ENCODE data around the gene RFFL. TPM values are rescaled to one million over a fixed set of nuclear protein-coding genes. Genes with fewer than 3 reads are reported as not detected.

Gene RFFL
- total and polyA plus RNA-seq, 2 donors (not counting 1 experiment from before 2014, with no cell fraction given), result 13.6 to 36.9 TPM

DNA sequence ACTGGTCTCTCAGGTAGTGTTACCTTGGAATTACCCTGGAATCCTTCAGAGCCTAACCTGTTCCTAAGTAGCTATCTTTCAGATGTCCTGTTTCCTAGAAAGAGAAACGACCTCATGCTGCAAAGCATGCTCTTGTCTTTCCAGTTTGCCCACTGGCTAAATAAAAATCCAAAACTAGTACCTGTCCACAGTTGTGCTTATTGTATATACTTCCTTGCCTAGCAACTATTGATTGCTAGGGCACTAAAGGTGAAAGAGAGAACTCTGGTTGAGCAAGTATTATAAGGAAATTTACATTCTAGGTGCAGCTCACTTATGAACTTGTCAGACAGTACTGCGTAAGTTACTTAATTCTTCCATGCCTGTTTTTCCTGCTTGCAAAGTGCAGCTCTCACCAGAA, 44.7 kb downstream of the RFFL start:
- Mint-ChIP-seq H3K9me3 (ENCODE audit: insufficient read depth) (no peaks in the 10 kb centered on the region), H3K27me3 (no peaks in the 10 kb centered on the region), H3K27ac (no peak overlapping the region), H3K4me1 (peaks cover 11% of the 10 kb centered on the region), H3K4me3 (no peak overlapping the region)
- no peak overlapping the region for H3K4me3 ChIP-seq (ENCODE audit: control extremely low read depth in 1 of 5, extremely low read depth in 1 of 5, insufficient read depth in 1 of 5, low read depth in 2 of 5, low read length in 4 of 5)
- no peak overlapping the region for H2AFZ ChIP-seq (ENCODE audit: insufficient read depth, low read depth, low read length, poor library complexity, severe bottlenecking)
- no peaks in the 10 kb centered on the region for H3K27me3 ChIP-seq (replicated peaks in 1 of 4; ENCODE audit: control extremely low read depth in 1 of 4, control insufficient read depth in 3 of 4, insufficient read depth in 4 of 4, low read length in 3 of 4)
- WGBS (ENCODE audit: insufficient coverage), result 100% methylated on average over 2 of the region's 2 CpGs
- peaks cover 7 to 8% of the 10 kb centered on the region in 2 donors for H3K4me1 ChIP-seq (ENCODE audit: control insufficient read depth in 2 of 2, insufficient read depth in 2 of 2, low read length in 2 of 2)
- peaks cover 3 to 66% of the 10 kb centered on the region in 2 experiments for H3K36me3 ChIP-seq (replicated peaks in 1 of 2; ENCODE audit: control extremely low read depth in 1 of 2, control insufficient read depth in 1 of 2, extremely low read depth in 1 of 2, insufficient read depth in 2 of 2, low read length in 1 of 2)
- no peaks in the 10 kb centered on the region for H3K79me2 ChIP-seq (ENCODE audit: control insufficient read depth, insufficient read depth, low read length)
- H3K9ac ChIP-seq (ENCODE audit: low read length), result no peak overlapping the region
- H3K27ac ChIP-seq (ENCODE audit: low read length in 2 of 2), result no peak overlapping the region
- ATAC-seq (ENCODE audit: low read depth) (no peak), DNase-seq (no peak)
- H3K4me2 ChIP-seq (replicated peaks; ENCODE audit: low read depth, low read length, poor library complexity, severe bottlenecking), result no peak overlapping the region
- intact Hi-C loops (cut with micrococcal nuclease), result no loop called here
- ChIA-PET POLR2A (no interaction called here), CTCF (no interaction called here)
- TF ChIP-seq, protein P1, sequence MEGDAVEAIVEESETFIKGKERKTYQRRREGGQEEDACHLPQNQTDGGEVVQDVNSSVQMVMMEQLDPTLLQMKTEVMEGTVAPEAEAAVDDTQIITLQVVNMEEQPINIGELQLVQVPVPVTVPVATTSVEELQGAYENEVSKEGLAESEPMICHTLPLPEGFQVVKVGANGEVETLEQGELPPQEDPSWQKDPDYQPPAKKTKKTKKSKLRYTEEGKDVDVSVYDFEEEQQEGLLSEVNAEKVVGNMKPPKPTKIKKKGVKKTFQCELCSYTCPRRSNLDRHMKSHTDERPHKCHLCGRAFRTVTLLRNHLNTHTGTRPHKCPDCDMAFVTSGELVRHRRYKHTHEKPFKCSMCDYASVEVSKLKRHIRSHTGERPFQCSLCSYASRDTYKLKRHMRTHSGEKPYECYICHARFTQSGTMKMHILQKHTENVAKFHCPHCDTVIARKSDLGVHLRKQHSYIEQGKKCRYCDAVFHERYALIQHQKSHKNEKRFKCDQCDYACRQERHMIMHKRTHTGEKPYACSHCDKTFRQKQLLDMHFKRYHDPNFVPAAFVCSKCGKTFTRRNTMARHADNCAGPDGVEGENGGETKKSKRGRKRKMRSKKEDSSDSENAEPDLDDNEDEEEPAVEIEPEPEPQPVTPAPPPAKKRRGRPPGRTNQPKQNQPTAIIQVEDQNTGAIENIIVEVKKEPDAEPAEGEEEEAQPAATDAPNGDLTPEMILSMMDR (IDR thresholded peaks at IDR 0.05), result no peak
- no peak for TF ChIP-seq EZH2 (IDR thresholded peaks at IDR 0.05; ENCODE audit: borderline replicate concordance, insufficient read depth, low read depth, low read length, poor library complexity, severe bottlenecking)
- no peaks in the 10 kb centered on the region for H3K9me3 ChIP-seq (ENCODE audit: control extremely low read depth in 1 of 3, control insufficient read depth in 2 of 3, insufficient read depth in 1 of 3, low read length in 2 of 3)
- H4K20me1 ChIP-seq (ENCODE audit: control insufficient read depth, insufficient read depth, low read length, poor library complexity, severe bottlenecking), result no peaks in the 10 kb centered on the region

DNA sequence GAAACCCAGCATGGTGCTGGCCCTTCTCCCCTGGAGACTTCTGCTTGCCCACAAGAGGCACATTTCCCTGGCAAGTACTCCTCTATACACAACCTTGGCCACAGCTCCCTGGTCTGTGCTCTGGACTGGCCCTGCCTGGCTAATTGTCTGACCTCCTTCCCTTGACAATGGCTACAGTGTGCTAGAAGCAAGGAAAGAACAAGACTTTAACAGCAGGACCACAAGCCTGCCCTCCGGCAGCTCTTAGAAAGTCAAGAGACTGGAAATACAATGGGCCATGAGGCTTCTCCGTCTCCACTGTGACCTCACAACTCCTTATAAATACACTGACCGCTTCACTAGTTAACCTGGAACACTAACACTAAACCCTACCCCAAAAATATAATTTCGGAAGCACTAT, 46.5 kb downstream of the RFFL start:
- WGBS (ENCODE audit: insufficient coverage), result 97% methylated on average over 3 of the region's 4 CpGs
- POLR2A ChIA-PET, result no interaction called here
- no peak overlapping the region for H3K9ac ChIP-seq (ENCODE audit: low read length)

More for the DNA sequence above, 46.5 kb downstream of the RFFL start:
- Histone ChIP-seq H3K36me3 (replicated peaks in 1 of 2; ENCODE audit: control extremely low read depth in 1 of 2, control insufficient read depth in 1 of 2, extremely low read depth in 1 of 2, insufficient read depth in 2 of 2, low read length in 1 of 2) (peaks cover 3 to 69% of the 10 kb centered on the region in 2 experiments), H3K9me3 (ENCODE audit: control extremely low read depth in 1 of 3, control insufficient read depth in 2 of 3, insufficient read depth in 1 of 3, low read length in 2 of 3) (no peaks in the 10 kb centered on the region), H3K4me2 (replicated peaks; ENCODE audit: low read depth, low read length, poor library complexity, severe bottlenecking) (no peak overlapping the region), H3K27ac (ENCODE audit: low read length in 2 of 2) (no peak overlapping the region), H4K20me1 (ENCODE audit: control insufficient read depth, insufficient read depth, low read length, poor library complexity, severe bottlenecking) (no peaks in the 10 kb centered on the region), H3K79me2 (ENCODE audit: control insufficient read depth, insufficient read depth, low read length) (no peaks in the 10 kb centered on the region), H2AFZ (ENCODE audit: insufficient read depth, low read depth, low read length, poor library complexity, severe bottlenecking) (no peak overlapping the region), H3K4me3 (ENCODE audit: control extremely low read depth in 1 of 5, extremely low read depth in 1 of 5, insufficient read depth in 1 of 5, low read depth in 2 of 5, low read length in 4 of 5) (no peak overlapping the region), H3K27me3 (replicated peaks in 1 of 4; ENCODE audit: control extremely low read depth in 1 of 4, control insufficient read depth in 3 of 4, insufficient read depth in 4 of 4, low read length in 3 of 4) (no peaks in the 10 kb centered on the region), H3K4me1 (ENCODE audit: control insufficient read depth in 2 of 2, insufficient read depth in 2 of 2, low read length in 2 of 2) (no peaks in the 10 kb centered on the region)
- Mint-ChIP-seq H3K4me3 (no peak overlapping the region), H3K9me3 (ENCODE audit: insufficient read depth) (no peaks in the 10 kb centered on the region), H3K27ac (no peak overlapping the region), H3K4me1 (no peaks in the 10 kb centered on the region), H3K27me3 (no peaks in the 10 kb centered on the region)
- DNase-seq (no peak), ATAC-seq (ENCODE audit: low read depth) (no peak)
- TF ChIP-seq EZH2 (IDR thresholded peaks at IDR 0.05; ENCODE audit: borderline replicate concordance, insufficient read depth, low read depth, low read length, poor library complexity, severe bottlenecking), result no peak
- TF ChIP-seq, protein P1 (IDR thresholded peaks at IDR 0.05), result no peak
- CTCF ChIA-PET, result no interaction called here
- intact Hi-C loops (cut with micrococcal nuclease), result no loop called here

All from B cell (primary cell).